GM23338 (cell line): Measurements from ENCODE around the gene STXBP2. TPM values are rescaled to one million over a fixed set of nuclear protein-coding genes. Genes with fewer than 3 reads are reported as not detected.

Source experiments
- CTCF ChIP-seq, 2 experiments: fragments of 200-600 bp in 1 of 2; sonication (generic) in 1 of 2; conservative IDR thresholded peaks; 2 replicates each; pipeline versions ENCODE4 v1.5.1 to v1.6.1; 2016 to 2017; ENCODE audit warnings: antibody characterized with exemption in 2 of 2, low read depth in 2 of 2, mild to moderate bottlenecking in 2 of 2, moderate library complexity in 1 of 2
- EZH2 ChIP-seq: fragments of 200-600 bp; sonication (generic); IDR thresholded peaks from one replicate; pipeline ENCODE4 v1.8.0; 2017; ENCODE audit warnings: antibody characterized with exemption, mild to moderate bottlenecking, low read depth; ENCODE audit not compliant: unreplicated experiment
- JUNB ChIP-seq: IDR thresholded peaks from one replicate; pipeline ENCODE4 v1.6.1; 2016; ENCODE audit warnings: antibody characterized with exemption; ENCODE audit not compliant: unreplicated experiment
- POLR2AphosphoS5 ChIP-seq: IDR thresholded peaks from 2 replicates; pipeline ENCODE4 v1.6.1; 2016; ENCODE audit warnings: antibody characterized with exemption, low read depth
- ZNF114 ChIP-seq: fragments of 250-450 bp; sonication (Bioruptor Pico); IDR thresholded peaks from 2 replicates; pipeline ENCODE4 v1.5.0; 2020; ENCODE audit warnings: mild to moderate bottlenecking, moderate library complexity
- microRNA-seq: library from miRNA; unstranded; fragments of <30 nt; microRNA quantifications from one replicate; pipeline ENCODE4, GENCODE V29; 2017
- polyA plus RNA-seq: library from polyadenylated mRNA; unstranded; fragments of >200 nt; fragmentation: Nextera tagmentation; extraction: Ambion mirVana; gene quantifications from 2 replicates; pipeline ENCODE4 v1.2.1, GENCODE V29; 2016
- small RNA-seq: library from RNA; depleted of rRNA; stranded (forward); fragments of <200 nt; gene quantifications from one replicate; pipeline ENCODE3, GENCODE V24; 2014; ENCODE audit warnings: low replicate concordance
- total RNA-seq: library from RNA; depleted of rRNA; stranded (reverse); fragments of >200 nt; shearing (Covaris generic); gene quantifications from 2 replicates; pipeline ENCODE4 v1.2.3, GENCODE V29; 2014; rRNA removed

The STXBP2 gene
- total and polyA plus RNA-seq, 2 experiments from 2014 or later = 42.6 to 55.8 TPM

DNA sequence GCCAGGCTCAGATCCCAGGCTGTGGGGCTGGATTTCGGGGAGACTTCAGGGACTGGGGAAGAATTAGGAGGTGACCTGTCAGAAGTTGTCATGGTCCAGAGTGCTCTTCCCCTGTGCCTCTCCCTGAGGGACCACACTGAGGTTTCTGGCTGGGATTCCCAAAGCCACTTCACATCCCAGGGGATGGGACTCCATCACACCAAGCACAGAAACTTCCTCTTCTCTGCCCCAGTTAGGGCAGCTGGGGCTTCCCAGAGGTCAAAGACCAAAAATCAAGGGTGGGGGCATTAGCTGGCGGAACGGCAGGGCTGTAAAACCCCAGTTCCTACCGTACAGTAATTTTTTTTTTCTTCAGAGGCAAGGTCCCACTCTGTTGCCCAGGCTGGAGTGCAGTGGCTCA, 57.6 kb downstream of the STXBP2 start (continued):
- no peak for TF ChIP-seq CTCF (conservative IDR thresholded peaks at IDR 0.05; ENCODE audit: low read depth in 2 of 2)
- TF ChIP-seq EZH2 = no peak
- no peak for TF ChIP-seq ZNF114 (CRISPR knock-in tag)
- no peak for TF ChIP-seq POLR2AphosphoS5
- TF ChIP-seq JUNB = no peak

Small RNA genes within 50 kb of the gene (microRNA-seq; reads per million reads assigned to microRNA genes)
- not detected for gene MIR6792

Small RNA genes within 50 kb of the gene (small RNA-seq; reads per million reads assigned to genes)
- gene MIR6792 = not detected

Other genes with a start within 250 kb of the STXBP2 start
- gene PEX11G, start 148.1 kb upstream of the STXBP2 start, total RNA-seq = 1.2 and 2.2 TPM in 2 replicates
- gene PEX11G, start 148.1 kb upstream of the STXBP2 start, polyA plus RNA-seq = 2.2 and 3.1 TPM in 2 replicates
- gene ZNF358, start 121.0 kb upstream of the STXBP2 start, total RNA-seq = 36.7 and 52.9 TPM in 2 replicates
- 23.8 and 28.2 TPM in 2 replicates for gene ZNF358, start 121.0 kb upstream of the STXBP2 start, polyA plus RNA-seq
- 7.2 and 11.0 TPM in 2 replicates for gene MCOLN1, start 114.5 kb upstream of the STXBP2 start, total RNA-seq
- 16.1 and 16.2 TPM in 2 replicates for gene MCOLN1, start 114.5 kb upstream of the STXBP2 start, polyA plus RNA-seq
- gene PNPLA6, start 101.4 kb upstream of the STXBP2 start, total RNA-seq = 135 and 147 TPM in 2 replicates
- gene PNPLA6, start 101.4 kb upstream of the STXBP2 start, polyA plus RNA-seq = 66.6 and 74.1 TPM in 2 replicates
- 29.9 and 32.2 TPM in 2 replicates for gene CAMSAP3, start 41.2 kb upstream of the STXBP2 start, total RNA-seq
- 6.4 and 10.2 TPM in 2 replicates for gene CAMSAP3, start 41.2 kb upstream of the STXBP2 start, polyA plus RNA-seq
- gene XAB2, start 7.6 kb upstream of the STXBP2 start, total RNA-seq = 65.2 and 69.0 TPM in 2 replicates
- gene XAB2, start 7.6 kb upstream of the STXBP2 start, polyA plus RNA-seq = 18.4 and 20.0 TPM in 2 replicates
- 8.6 and 9.9 TPM in 2 replicates for gene PET100, start 7.3 kb upstream of the STXBP2 start, total RNA-seq
- 636 and 765 TPM in 2 replicates for gene PET100, start 7.3 kb upstream of the STXBP2 start, polyA plus RNA-seq
- gene PCP2, start 3.4 kb upstream of the STXBP2 start, total RNA-seq = not detected in 2 replicates
- gene PCP2, start 3.4 kb upstream of the STXBP2 start, polyA plus RNA-seq = 0.40 TPM in 1 of 2 replicates, not detected in the other
- not detected in 2 replicates for gene RETN, start 31.9 kb downstream of the STXBP2 start, total RNA-seq
- not detected in 2 replicates for gene RETN, start 31.9 kb downstream of the STXBP2 start, polyA plus RNA-seq
- not detected in 2 replicates for gene MCEMP1, start 40.0 kb downstream of the STXBP2 start, total RNA-seq
- gene MCEMP1, start 40.0 kb downstream of the STXBP2 start, polyA plus RNA-seq = not detected in 2 replicates
- 78.3 and 83.8 TPM in 2 replicates for gene TRAPPC5, start 43.7 kb downstream of the STXBP2 start, total RNA-seq
- 252 and 284 TPM in 2 replicates for gene TRAPPC5, start 43.7 kb downstream of the STXBP2 start, polyA plus RNA-seq
- not detected in 2 replicates for gene FCER2, start 65.0 kb downstream of the STXBP2 start, total RNA-seq
- 0.29 and 0.38 TPM in 2 replicates for gene FCER2, start 65.0 kb downstream of the STXBP2 start, polyA plus RNA-seq
- 0.23 and 0.52 TPM in 2 replicates for gene CLEC4G, start 95.0 kb downstream of the STXBP2 start, total RNA-seq
- 0.65 and 0.70 TPM in 2 replicates for gene CLEC4G, start 95.0 kb downstream of the STXBP2 start, polyA plus RNA-seq
- gene CD209, start 110.4 kb downstream of the STXBP2 start, total RNA-seq = 0.35 TPM in 1 of 2 replicates, not detected in the other
- not detected in 2 replicates for gene CD209, start 110.4 kb downstream of the STXBP2 start, polyA plus RNA-seq
- not detected in 2 replicates for gene CLEC4M, start 126.1 kb downstream of the STXBP2 start, total RNA-seq
- not detected in 2 replicates for gene CLEC4M, start 126.1 kb downstream of the STXBP2 start, polyA plus RNA-seq
- gene EVI5L, start 193.1 kb downstream of the STXBP2 start, total RNA-seq = 14.0 and 16.2 TPM in 2 replicates
- gene EVI5L, start 193.1 kb downstream of the STXBP2 start, polyA plus RNA-seq = 4.3 and 4.5 TPM in 2 replicates
- 12.1 and 17.6 TPM in 2 replicates for gene PRR36, start 237.3 kb downstream of the STXBP2 start, total RNA-seq
- gene PRR36, start 237.3 kb downstream of the STXBP2 start, polyA plus RNA-seq = 17.9 and 22.3 TPM in 2 replicates